D341Med (cell line): ENCODE results near the gene IMPDH2.

Experiments used
- DNase-seq: peaks from one replicate; pipeline ENCODE4 v3.0.0; 2012; ENCODE audit warnings: low spot score

Gene IMPDH2

DNA sequence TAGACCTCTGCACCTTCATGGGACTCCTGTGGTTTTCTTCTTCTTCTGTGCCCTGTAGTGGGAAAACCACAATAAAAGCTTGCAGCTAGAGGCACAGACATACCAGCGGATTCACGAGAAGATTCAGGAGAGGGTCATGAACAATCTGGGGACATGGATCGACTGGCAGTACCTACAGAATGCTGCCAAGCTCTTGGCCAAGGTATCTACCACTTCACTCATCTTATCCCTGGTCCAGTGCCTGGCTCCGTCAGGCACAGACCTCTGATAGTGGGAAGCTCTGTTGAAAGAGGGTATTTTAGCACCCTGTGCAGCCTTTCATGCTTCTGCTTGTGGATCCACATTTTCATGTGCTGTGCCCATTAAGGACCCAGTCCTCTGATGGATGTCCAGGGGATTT is 48.9 kb downstream of the IMPDH2 start:
- DNase-seq, result no peak

DNA sequence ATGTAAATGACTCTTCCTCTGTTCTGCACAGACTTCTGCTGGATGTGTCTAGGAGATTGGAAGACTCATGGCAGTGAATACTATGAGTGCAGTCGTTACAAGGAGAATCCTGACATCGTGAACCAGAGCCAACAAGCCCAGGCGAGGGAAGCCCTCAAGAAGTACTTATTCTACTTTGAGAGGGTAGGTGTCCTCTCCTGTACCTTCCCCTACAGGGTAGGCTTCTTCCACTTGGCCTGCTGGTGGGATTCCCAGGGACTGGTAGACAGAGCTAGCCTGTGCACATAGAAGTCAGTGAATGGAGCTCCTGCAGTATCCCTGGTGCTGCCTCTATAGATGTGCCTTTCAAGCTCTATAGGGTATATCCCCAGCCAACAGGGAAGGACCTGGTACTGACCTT is 49.7 kb downstream of the IMPDH2 start:
- no peak for DNase-seq
